K562 (cell line): ENCODE results near the gene FAM124A.

ENCODE experiments used
- CTCF ChIP-seq, 3 experiments: IDR thresholded peaks in 2 of 3; conservative IDR thresholded peaks in 1 of 3; 2 replicates each; pipeline ENCODE4 v1.5.1; 2011 to 2012; ENCODE audit warnings: low read length in 3 of 3, mild to moderate bottlenecking in 3 of 3, control low read depth in 2 of 3, improper control_type of control experiment in 1 of 3, inconsistent platforms in 1 of 3, low read depth in 1 of 3, mixed read lengths in 1 of 3, moderate library complexity in 1 of 3; ENCODE audit not compliant: insufficient read depth in 2 of 3
- RB1 ChIP-seq: fragments of 450-650 bp; IDR thresholded peaks from 2 replicates; pipeline ENCODE4 v1.6.1; 2017; ENCODE audit warnings: low read depth, mild to moderate bottlenecking
- STAG1 ChIP-seq: sonication (generic); formaldehyde crosslinking; IDR thresholded peaks from 2 replicates; pipeline ENCODE4 v1.5.0; 2020; ENCODE audit warnings: missing genetic modification reagents, borderline replicate concordance

DNA sequence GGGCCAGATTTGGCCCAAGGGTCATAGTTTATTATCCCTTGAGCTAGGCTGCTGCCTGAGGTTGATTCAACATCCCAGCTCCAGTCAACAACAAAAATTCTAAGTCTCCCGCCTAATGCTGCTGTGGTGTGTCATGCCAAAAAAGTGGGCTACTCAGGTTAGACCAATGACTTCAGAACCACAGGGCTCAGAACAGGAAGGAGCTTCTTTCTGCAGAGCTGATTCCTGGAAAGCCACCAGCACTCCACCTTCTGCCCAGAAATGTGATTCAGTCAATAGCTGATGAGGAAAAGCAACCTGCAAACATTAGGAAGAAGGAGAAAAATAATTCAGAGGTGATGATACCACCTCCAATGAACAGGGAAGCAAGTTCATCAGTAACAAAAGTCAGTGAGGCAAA is 61.2 kb downstream of the FAM124A start:
- TF ChIP-seq STAG1 (CRISPR knock-in tag): no peak
- no peak for TF ChIP-seq CTCF (IDR thresholded peaks at IDR 0.05 in 2 of 3, conservative IDR thresholded peaks at IDR 0.05 in 1 of 3; ENCODE audit: insufficient read depth in 2 of 3, low read depth in 1 of 3, low read length in 3 of 3)
- no peak for TF ChIP-seq RB1
